ENCODE results near the gene MDM4. TPM values are rescaled to one million over a fixed set of nuclear protein-coding genes. Genes with fewer than 3 reads are reported as not detected.
A peak's percentile ranks its signal among the peaks of the same experiment; 100 is the strongest.

MDM4 gene
- 10 to 100 TPM; 12.6 to 50.8 (median 28.2) TPM for polyA plus RNA-seq (ENCODE audit: low read depth in 6 of 6)

GRCh38 chr1:204516180-204516879, at the start of gene MDM4:
Gene MDM4 (plus strand): TSS chr1:204516406. CDS start chr1:204525519, 9,113 bp downstream.
- H3K36me3 Mint-ChIP-seq: peaks cover 11% of the 10 kb centered on the region in 2 donors
- H3K27ac Mint-ChIP-seq: peak within 1 kb of the TSS in 2 of 6 donors; percentile 78 to 95
- peaks cover 0 to 2% (median 0%) of the 10 kb centered on the region in 7 donors for H3K9me3 Mint-ChIP-seq
- no peaks in the 10 kb centered on the region for H3K27me3 Mint-ChIP-seq
- DNase-seq (peak; percentile 94), ATAC-seq (ENCODE audit: low read depth in 2 of 2) (peak; percentile 69 to 70)
- H3K4me3 Mint-ChIP-seq: peak within 1 kb of the TSS in 2 of 8 donors; percentile 5 to 63
- peaks cover 34 to 82% (median 58%) of the 10 kb centered on the region in 3 donors for H3K4me1 Mint-ChIP-seq

- H3K9me3 Mint-ChIP-seq: no peaks in the 10 kb centered on the region
- DNase-seq (no peak), ATAC-seq (ENCODE audit: low read depth in 2 of 2) (no peak)
- H3K27me3 Mint-ChIP-seq: no peaks in the 10 kb centered on the region
- peak overlapping the region; percentile 71 to 97 (median 96) for H3K27ac Mint-ChIP-seq
- H3K36me3 Mint-ChIP-seq: peaks cover 5 to 41% of the 10 kb centered on the region in 2 donors
- peak overlapping the region; percentile 41 to 85 (median 80) for H3K4me3 Mint-ChIP-seq
- H3K4me1 Mint-ChIP-seq: peaks cover 66 to 85% (median 76%) of the 10 kb centered on the region in 3 donors
Measured at GRCh38 chr1:204466416-204467405, 49.5 kb upstream of the MDM4 start.

GRCh38 chr1:204468206-204468605, 48.0 kb upstream of the MDM4 start:
- Mint-ChIP-seq H3K27me3 (no peaks in the 10 kb centered on the region), H3K9me3 (no peaks in the 10 kb centered on the region), H3K36me3 (peaks cover 5 to 39% of the 10 kb centered on the region in 2 donors), H3K4me3 (peak overlapping the region in 4 of 8 donors; percentile 5 to 69 (median 41)), H3K4me1 (peaks cover 57 to 79% (median 69%) of the 10 kb centered on the region in 3 donors), H3K27ac (peak overlapping the region in 5 of 6 donors; percentile 50 to 97 (median 87))
- DNase-seq: no peak
- no peak for ATAC-seq (ENCODE audit: low read depth in 2 of 2)

- Mint-ChIP-seq H3K4me3 (peak overlapping the region in 2 of 8 donors; percentile 16 to 62), H3K27me3 (no peaks in the 10 kb centered on the region), H3K27ac (peak overlapping the region in 5 of 6 donors; percentile 54 to 87 (median 74)), H3K4me1 (peaks cover 55 to 79% (median 69%) of the 10 kb centered on the region in 3 donors), H3K9me3 (no peaks in the 10 kb centered on the region), H3K36me3 (peaks cover 5 to 33% of the 10 kb centered on the region in 2 donors)
- DNase-seq: no peak
- ATAC-seq (ENCODE audit: low read depth in 2 of 2): no peak
Measured at GRCh38 chr1:204468766-204469302, 47.4 kb upstream of the MDM4 start.

GRCh38 chr1:204469304-204469703, 46.9 kb upstream of the MDM4 start:
- H3K27ac Mint-ChIP-seq: peak overlapping the region in 5 of 6 donors; percentile 18 to 84 (median 74)
- H3K9me3 Mint-ChIP-seq: no peaks in the 10 kb centered on the region
- H3K4me3 Mint-ChIP-seq: peak overlapping the region in 1 of 8 donors; percentile 62
- H3K27me3 Mint-ChIP-seq: no peaks in the 10 kb centered on the region
- peaks cover 4 to 32% of the 10 kb centered on the region in 2 donors for H3K36me3 Mint-ChIP-seq
- ATAC-seq (ENCODE audit: low read depth in 2 of 2) (no peak), DNase-seq (no peak)
- peaks cover 53 to 79% (median 69%) of the 10 kb centered on the region in 3 donors for H3K4me1 Mint-ChIP-seq

GRCh38 chr1:204471687-204472086, 44.5 kb upstream of the MDM4 start:
- Mint-ChIP-seq H3K4me1 (peaks cover 50 to 78% (median 68%) of the 10 kb centered on the region in 3 donors), H3K27me3 (no peaks in the 10 kb centered on the region), H3K27ac (peak overlapping the region in 3 of 6 donors; percentile 68 to 75 (median 72)), H3K4me3 (no peak overlapping the region), H3K36me3 (peaks cover 12 to 35% of the 10 kb centered on the region in 2 donors), H3K9me3 (no peaks in the 10 kb centered on the region)
- ATAC-seq (ENCODE audit: low read depth in 2 of 2) (no peak), DNase-seq (no peak)

- Mint-ChIP-seq H3K36me3 (peaks cover 12 to 33% of the 10 kb centered on the region in 2 donors), H3K9me3 (no peaks in the 10 kb centered on the region), H3K27ac (peak overlapping the region in 5 of 6 donors; percentile 72 to 94 (median 88))
Measured at GRCh38 chr1:204472660-204473059, 43.5 kb upstream of the MDM4 start.

GRCh38 chr1:204473400-204473965, 42.7 kb upstream of the MDM4 start:
- Mint-ChIP-seq H3K4me3 (no peak overlapping the region), H3K4me1 (peaks cover 58 to 78% (median 72%) of the 10 kb centered on the region in 3 donors), H3K9me3 (no peaks in the 10 kb centered on the region), H3K36me3 (peaks cover 12 to 25% of the 10 kb centered on the region in 2 donors), H3K27me3 (no peaks in the 10 kb centered on the region), H3K27ac (peak overlapping the region; percentile 72 to 94 (median 88))
- no peak for ATAC-seq (ENCODE audit: low read depth in 2 of 2)
- no peak for DNase-seq

More at GRCh38 chr1:204472660-204473059, 43.5 kb upstream of the MDM4 start:
- ATAC-seq (ENCODE audit: low read depth in 2 of 2) (no peak), DNase-seq (no peak)
- H3K4me1 Mint-ChIP-seq: peaks cover 55 to 78% (median 71%) of the 10 kb centered on the region in 3 donors
- peak overlapping the region in 1 of 8 donors; percentile 5 for H3K4me3 Mint-ChIP-seq
- H3K27me3 Mint-ChIP-seq: no peaks in the 10 kb centered on the region

GRCh38 chr1:204475656-204476432, 40.4 kb upstream of the MDM4 start:
- H3K36me3 Mint-ChIP-seq: peaks cover 12 to 14% of the 10 kb centered on the region in 2 donors
- H3K4me1 Mint-ChIP-seq: peaks cover 73 to 87% (median 84%) of the 10 kb centered on the region in 3 donors
- peak overlapping the region in 7 of 8 donors; percentile 2 to 86 (median 73) for H3K4me3 Mint-ChIP-seq
- H3K27ac Mint-ChIP-seq: peak overlapping the region; percentile 72 to 92 (median 86)
- ATAC-seq (ENCODE audit: low read depth in 2 of 2) (no peak), DNase-seq (no peak)
- no peaks in the 10 kb centered on the region for H3K9me3 Mint-ChIP-seq
- no peaks in the 10 kb centered on the region for H3K27me3 Mint-ChIP-seq

- no peak for DNase-seq
- peaks cover 80 to 94% (median 91%) of the 10 kb centered on the region in 3 donors for H3K4me1 Mint-ChIP-seq
- no peaks in the 10 kb centered on the region for H3K27me3 Mint-ChIP-seq
Measured at GRCh38 chr1:204476563-204476962, 39.6 kb upstream of the MDM4 start.

GRCh38 chr1:204477036-204477740, 39.0 kb upstream of the MDM4 start:
- peaks cover 12 to 14% of the 10 kb centered on the region in 2 donors for H3K36me3 Mint-ChIP-seq
- H3K9me3 Mint-ChIP-seq: no peaks in the 10 kb centered on the region
- H3K4me1 Mint-ChIP-seq: peaks cover 87 to 97% (median 94%) of the 10 kb centered on the region in 3 donors
- H3K4me3 Mint-ChIP-seq: peak overlapping the region; percentile 21 to 86 (median 66)
- no peak for ATAC-seq (ENCODE audit: low read depth in 2 of 2)
- H3K27ac Mint-ChIP-seq: peak overlapping the region; percentile 85 to 95 (median 92)
- no peak for DNase-seq
- no peaks in the 10 kb centered on the region for H3K27me3 Mint-ChIP-seq

More at GRCh38 chr1:204476563-204476962, 39.6 kb upstream of the MDM4 start:
- peaks cover 12 to 14% of the 10 kb centered on the region in 2 donors for H3K36me3 Mint-ChIP-seq
- H3K27ac Mint-ChIP-seq: peak overlapping the region in 3 of 6 donors; percentile 60 to 93 (median 64)
- H3K4me3 Mint-ChIP-seq: peak overlapping the region in 7 of 8 donors; percentile 21 to 73 (median 63)
- no peak for ATAC-seq (ENCODE audit: low read depth in 2 of 2)
- H3K9me3 Mint-ChIP-seq: no peaks in the 10 kb centered on the region
